Fibroblast of lung (primary cell): ENCODE measurements around the gene SERPINE2. TPM values are rescaled to one million over a fixed set of nuclear protein-coding genes. Genes with fewer than 3 reads are reported as not detected.

ENCODE experiments used
- DNase-seq, 2 donors: peaks; one replicate each; pipeline versions ENCODE4 v3.0.0 to v3.0.0-alpha.2; 2010; ENCODE audit warnings: low read depth in 2 of 2
- H2AFZ ChIP-seq: 2 replicates; pipeline ENCODE4 v1.5.1; 2012; ENCODE audit warnings: low read length, control low read depth, inconsistent platforms
- H3K27ac ChIP-seq: 2 replicates; pipeline ENCODE4 v1.5.1; 2011; ENCODE audit warnings: low read length, control low read depth; ENCODE audit not compliant: insufficient read depth
- H3K27me3 ChIP-seq: 2 replicates; pipeline ENCODE4 v1.5.1; 2011; ENCODE audit warnings: mild to moderate bottlenecking, low read length; ENCODE audit not compliant: control insufficient read depth, insufficient read depth
- H3K36me3 ChIP-seq: 2 replicates; pipeline ENCODE4 v1.5.1; 2011; ENCODE audit warnings: low read length; ENCODE audit not compliant: control insufficient read depth, insufficient read depth
- H3K4me1 ChIP-seq: 2 replicates; pipeline ENCODE4 v1.5.1; 2011; ENCODE audit warnings: low read length; ENCODE audit not compliant: control insufficient read depth, insufficient read depth; ENCODE audit errors: extremely low read depth
- H3K4me2 ChIP-seq: 2 replicates; pipeline ENCODE4 v1.5.1; 2011; ENCODE audit warnings: low read length, control low read depth; ENCODE audit not compliant: insufficient read depth; ENCODE audit errors: extremely low read depth
- H3K4me3 ChIP-seq, 4 experiments: fragments of 200-600 bp in 1 of 4; sonication (generic) in 1 of 4; replicated peaks in 1 of 4; 2 replicates each; pipeline ENCODE4 v1.5.1; 2011 to 2016; ENCODE audit warnings: low read length in 4 of 4, low read depth in 3 of 4, mild to moderate bottlenecking in 3 of 4, control low read depth in 2 of 4, inconsistent platforms in 1 of 4, mixed read lengths in 1 of 4; ENCODE audit not compliant: insufficient read depth in 1 of 4; ENCODE audit errors: control extremely low read depth in 1 of 4
- H3K79me2 ChIP-seq: 2 replicates; pipeline ENCODE4 v1.5.1; 2012; ENCODE audit warnings: mild to moderate bottlenecking, low read length, inconsistent platforms; ENCODE audit not compliant: control insufficient read depth, insufficient read depth
- H3K9ac ChIP-seq: 2 replicates; pipeline ENCODE4 v1.5.1; 2011; ENCODE audit warnings: mild to moderate bottlenecking, low read length, control low read depth; ENCODE audit not compliant: insufficient read depth
- H3K9me3 ChIP-seq: 2 replicates; pipeline ENCODE4 v1.5.1; 2012; ENCODE audit warnings: low read depth, low read length; ENCODE audit not compliant: control insufficient read depth, insufficient read depth
- H4K20me1 ChIP-seq: 2 replicates; pipeline ENCODE4 v1.5.1; 2011; ENCODE audit warnings: low read length; ENCODE audit not compliant: control insufficient read depth, insufficient read depth; ENCODE audit errors: extremely low read depth
- CTCF ChIP-seq, 2 donors: IDR thresholded peaks in 1 of 2; conservative IDR thresholded peaks in 1 of 2; 1 replicate in 1 of 2; 2 replicates in 1 of 2; pipeline ENCODE4 v1.5.1; 2011 to 2012; ENCODE audit warnings: low read length in 2 of 2, control low read depth in 1 of 2, inconsistent platforms in 1 of 2, low read depth in 1 of 2, mild to moderate bottlenecking in 1 of 2
- EZH2 ChIP-seq: IDR thresholded peaks from 2 replicates; pipeline ENCODE4 v1.5.1; 2012; ENCODE audit warnings: low read length, control low read depth, mild to moderate bottlenecking; ENCODE audit errors: missing control alignments
- polyA plus RNA-seq, 2 donors: library from polyadenylated mRNA; depleted of rRNA in 1 of 2; stranded (reverse) in 1 of 2; unstranded in 1 of 2; fragments of >200 nt; gene quantifications; 2 replicates each; pipeline ENCODE4 v1.2.1, GENCODE V29; 2011 to 2012; ENCODE audit warnings: missing spikeins in 1 of 2
- total RNA-seq: library from RNA; depleted of rRNA; stranded (reverse); fragments of >200 nt; gene quantifications from 2 replicates; pipeline ENCODE4 v1.2.1, GENCODE V29; 2014

Gene SERPINE2
- total and polyA plus RNA-seq, 2 donors (not counting 1 experiment from before 2014, with no cell fraction given): 77.9 to 149 TPM

- Histone ChIP-seq H3K27me3 (no peaks in the 10 kb centered on the region), H3K79me2 (no peaks in the 10 kb centered on the region), H3K36me3 (no peaks in the 10 kb centered on the region), H3K27ac (no peak overlapping the region), H3K4me3 (no peak overlapping the region), H4K20me1 (no peaks in the 10 kb centered on the region), H3K4me2 (no peak overlapping the region), H3K9me3 (no peaks in the 10 kb centered on the region), H3K4me1 (no peaks in the 10 kb centered on the region), H2AFZ (no peak overlapping the region), H3K9ac (no peak overlapping the region)
- no peak for TF ChIP-seq CTCF (conservative IDR thresholded peaks at IDR 0.05 in 1 of 2, IDR thresholded peaks at IDR 0.05 in 1 of 2; ENCODE audit: low read depth in 1 of 2, low read length in 2 of 2)
- TF ChIP-seq EZH2: no peak
- DNase-seq: no peak
Observed at GRCh38 chr2:224016963-224017362, 22.1 kb downstream of the SERPINE2 start.

GRCh38 chr2:224014336-224014735, 24.8 kb downstream of the SERPINE2 start:
- H4K20me1 ChIP-seq: no peaks in the 10 kb centered on the region
- H3K9me3 ChIP-seq: no peaks in the 10 kb centered on the region
- H3K4me2 ChIP-seq: no peak overlapping the region
- DNase-seq: no peak
- H3K36me3 ChIP-seq: no peaks in the 10 kb centered on the region
- TF ChIP-seq CTCF (conservative IDR thresholded peaks at IDR 0.05 in 1 of 2, IDR thresholded peaks at IDR 0.05 in 1 of 2; ENCODE audit: low read depth in 1 of 2, low read length in 2 of 2) (no peak), EZH2 (no peak)
- H3K4me3 ChIP-seq: no peak overlapping the region
- H3K27ac ChIP-seq: no peak overlapping the region
- H3K79me2 ChIP-seq: no peaks in the 10 kb centered on the region
- H3K27me3 ChIP-seq: no peaks in the 10 kb centered on the region
- no peak overlapping the region for H3K9ac ChIP-seq
- H2AFZ ChIP-seq: no peak overlapping the region
- peaks cover 4% of the 10 kb centered on the region for H3K4me1 ChIP-seq

- DNase-seq: no peak
- Histone ChIP-seq H3K4me1 (peaks cover 4% of the 10 kb centered on the region), H3K4me3 (no peak overlapping the region), H3K27ac (no peak overlapping the region), H3K4me2 (no peak overlapping the region), H2AFZ (no peak overlapping the region), H3K27me3 (no peaks in the 10 kb centered on the region), H3K9me3 (no peaks in the 10 kb centered on the region), H3K79me2 (no peaks in the 10 kb centered on the region), H3K9ac (no peak overlapping the region), H4K20me1 (no peaks in the 10 kb centered on the region), H3K36me3 (no peaks in the 10 kb centered on the region)
- no peak for TF ChIP-seq EZH2
- TF ChIP-seq CTCF (conservative IDR thresholded peaks at IDR 0.05 in 1 of 2, IDR thresholded peaks at IDR 0.05 in 1 of 2; ENCODE audit: low read depth in 1 of 2, low read length in 2 of 2): no peak
Observed at GRCh38 chr2:224011837-224012236, 27.2 kb downstream of the SERPINE2 start.
